AML-193 (cell line): ENCODE results near the gene ARHGAP18.
"Not testable (repeated sequence)": the region's sequence is repeated elsewhere in the genome, so short reads cannot be mapped to it uniquely, and the experiment has no call there.

ENCODE experiments used
- DNase-seq, 2 experiments: peaks; one replicate each; lab custom pipeline; 2025; lab: John Stamatoyannopoulos, UW

Gene ARHGAP18

GRCh38 chr6:129578315-129578714 is 131.7 kb downstream of the ARHGAP18 start:
- DNase-seq = no peak

GRCh38 chr6:129577691-129578090 is 132.3 kb downstream of the ARHGAP18 start:
- no peak for DNase-seq

GRCh38 chr6:129576456-129576855 is 133.5 kb downstream of the ARHGAP18 start:
- DNase-seq = no peak

GRCh38 chr6:129575378-129576118 is 134.4 kb downstream of the ARHGAP18 start:
- DNase-seq = peak; percentile 71 to 83

DNA sequence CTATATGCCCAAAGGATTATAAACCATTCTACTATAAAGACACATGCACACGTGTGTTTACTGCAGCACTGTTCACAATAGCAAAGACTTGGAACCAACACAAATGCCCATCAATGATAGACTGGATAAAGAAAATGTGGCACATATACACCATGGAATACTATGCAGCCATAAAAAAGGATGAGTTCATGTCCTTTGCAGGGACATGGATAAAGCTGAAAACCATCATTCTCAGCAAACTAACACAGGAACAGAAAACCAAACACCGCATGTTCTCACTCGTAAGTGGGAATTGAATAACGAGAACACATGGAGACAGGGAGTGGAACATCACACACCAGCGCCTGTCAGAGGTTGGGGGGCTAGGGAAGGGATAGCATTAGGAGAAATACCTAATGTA is 135.4 kb downstream of the ARHGAP18 start:
- not testable (repeated sequence) for DNase-seq

- DNase-seq = not testable (repeated sequence)
These were observed 139.0 kb downstream of the ARHGAP18 start for GRCh38 chr6:129570929-129571328.

DNA sequence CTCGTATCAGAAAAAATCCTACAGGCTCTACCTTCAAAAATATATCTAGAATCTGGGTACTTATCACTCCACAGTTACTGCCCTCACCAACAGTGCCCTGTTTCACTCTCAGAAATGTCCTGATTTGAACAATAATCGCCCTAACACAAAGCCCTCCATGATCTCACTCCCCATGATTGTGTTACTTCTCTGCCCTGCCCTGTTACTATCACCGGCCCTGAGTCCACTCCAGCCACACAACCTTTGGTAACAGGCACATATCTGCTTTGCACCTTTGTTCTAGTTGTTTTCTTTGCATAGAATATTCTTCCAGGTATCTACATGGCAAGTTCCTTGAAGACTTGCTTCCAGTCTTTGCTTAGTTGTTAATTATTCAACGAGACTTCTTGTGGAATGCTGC is 142.0 kb downstream of the ARHGAP18 start:
- DNase-seq = no peak

DNA sequence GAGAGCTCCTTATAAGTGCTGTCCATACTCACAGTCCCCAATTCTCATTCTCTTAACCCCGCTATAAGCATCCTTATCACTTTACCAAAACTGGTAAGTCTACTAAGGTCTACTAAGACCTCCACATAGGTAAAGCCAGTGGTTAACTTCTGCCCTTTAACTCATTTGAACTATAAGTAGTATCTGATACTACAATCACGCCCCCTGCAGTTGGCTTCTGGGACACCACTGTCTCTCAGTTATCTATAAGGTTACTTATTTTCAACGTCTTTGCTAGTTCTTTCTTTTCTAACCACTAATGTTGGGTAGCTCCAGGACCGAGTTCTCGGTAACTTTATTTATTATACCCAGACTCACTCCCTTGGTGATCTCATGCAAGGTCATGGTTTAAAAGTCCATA is 142.6 kb downstream of the ARHGAP18 start:
- peak; percentile 52 to 67 for DNase-seq

GRCh38 chr6:129565811-129566210 is 144.2 kb downstream of the ARHGAP18 start:
- no peak for DNase-seq

DNA sequence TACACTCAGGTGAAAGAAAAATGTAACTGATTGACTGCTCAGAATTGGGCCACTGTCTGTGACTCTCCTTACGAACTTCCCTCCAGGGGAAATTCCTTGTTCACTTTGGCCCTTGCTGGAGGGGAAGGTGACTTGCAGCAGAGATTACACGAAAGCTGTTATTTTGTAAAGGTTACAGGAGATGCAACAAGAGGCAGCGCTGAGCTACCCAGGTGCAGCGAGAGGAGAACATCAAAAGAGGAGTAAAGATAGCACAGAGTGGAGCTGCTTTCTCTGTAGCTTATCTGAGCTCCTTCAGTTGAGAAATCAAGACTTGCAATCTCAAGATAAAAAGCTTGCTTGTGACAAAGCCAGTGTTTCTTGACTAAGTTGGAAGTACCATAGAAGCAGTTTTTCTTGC is 144.6 kb downstream of the ARHGAP18 start:
- no peak for DNase-seq

DNA sequence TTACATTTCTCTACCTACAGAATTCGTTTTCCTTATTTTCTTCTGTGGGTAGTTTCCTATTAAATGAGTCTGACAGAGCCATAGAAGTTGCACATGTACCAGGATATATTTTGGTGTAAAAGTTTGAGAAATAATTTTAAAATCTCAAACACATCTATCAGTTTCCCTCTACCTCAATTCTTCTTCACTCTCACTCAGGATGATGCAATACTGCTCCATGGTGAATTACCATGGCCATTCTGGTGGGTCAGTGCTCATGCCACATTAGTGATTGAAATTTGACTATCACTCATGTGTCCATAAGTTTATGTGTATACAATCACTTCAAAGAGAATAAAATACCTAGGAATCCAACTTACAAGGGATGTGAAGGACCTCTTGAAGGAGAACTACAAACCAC is 151.7 kb downstream of the ARHGAP18 start:
- no peak for DNase-seq

DNA sequence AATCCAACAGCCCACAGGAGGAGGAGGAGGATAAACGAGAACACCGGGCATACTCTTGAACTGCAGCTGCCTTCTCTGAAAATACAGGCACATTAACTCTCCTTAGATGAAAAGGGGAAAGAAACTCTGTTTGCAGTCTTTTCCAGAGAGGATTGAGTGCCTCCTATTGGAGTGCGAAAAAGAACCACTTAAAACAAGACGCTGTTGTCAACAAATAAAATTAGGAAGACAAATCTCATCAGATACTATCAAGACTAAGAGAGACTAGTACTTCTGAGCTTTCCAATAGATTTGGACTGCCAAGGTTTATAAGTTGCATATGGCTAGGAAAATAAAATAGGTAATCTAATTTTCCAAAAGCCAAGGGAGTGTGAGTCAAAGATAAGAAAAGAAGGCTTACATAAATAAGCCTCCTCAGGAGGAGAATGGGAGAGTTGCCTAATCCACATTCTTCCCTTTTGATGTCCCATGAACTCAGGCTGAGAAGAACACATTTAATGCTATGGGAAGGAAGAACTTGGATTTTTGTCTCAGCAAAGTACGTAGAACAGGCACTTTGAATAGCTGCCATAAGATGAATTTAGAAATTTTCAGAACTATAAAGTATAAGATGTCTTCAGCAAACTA is 154.7 kb downstream of the ARHGAP18 start:
- DNase-seq = no peak

DNA sequence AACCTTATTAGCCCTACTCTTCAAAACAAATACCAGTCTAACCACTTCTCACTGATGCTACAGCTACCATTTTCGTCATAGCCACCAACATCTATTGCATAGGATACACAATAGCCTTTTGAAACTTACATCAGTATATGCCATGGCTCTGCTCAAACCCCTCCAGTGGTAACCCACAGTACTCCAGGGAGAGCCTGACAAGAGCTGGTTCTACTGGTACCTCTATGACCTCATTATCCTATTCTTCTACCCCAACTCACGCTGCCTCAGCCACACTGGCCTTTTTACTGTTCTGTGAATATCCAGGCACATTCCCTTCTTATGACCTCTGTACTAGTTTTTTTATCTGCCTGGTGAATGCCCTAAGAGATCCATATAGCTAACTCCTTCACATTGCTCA is 157.6 kb downstream of the ARHGAP18 start:
- no peak for DNase-seq

DNA sequence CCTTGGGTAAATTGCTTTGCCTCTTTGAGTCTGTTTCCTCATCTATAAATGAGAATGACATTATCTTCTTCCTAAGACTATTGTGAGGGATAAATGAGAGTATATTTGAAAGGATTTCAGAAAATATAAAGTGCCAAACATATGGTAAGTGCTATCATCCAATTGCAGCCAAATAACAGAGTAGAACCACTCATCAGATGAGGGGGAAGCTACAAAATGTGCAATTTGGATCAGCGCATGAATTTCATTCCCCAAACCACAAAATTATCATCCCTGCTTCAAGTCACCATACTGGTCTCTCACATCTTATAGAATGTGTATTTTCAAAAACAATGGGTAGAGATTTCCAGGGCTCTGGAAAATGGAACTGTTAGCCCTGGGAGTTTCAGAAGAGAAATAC is 158.5 kb downstream of the ARHGAP18 start:
- no peak for DNase-seq

DNA sequence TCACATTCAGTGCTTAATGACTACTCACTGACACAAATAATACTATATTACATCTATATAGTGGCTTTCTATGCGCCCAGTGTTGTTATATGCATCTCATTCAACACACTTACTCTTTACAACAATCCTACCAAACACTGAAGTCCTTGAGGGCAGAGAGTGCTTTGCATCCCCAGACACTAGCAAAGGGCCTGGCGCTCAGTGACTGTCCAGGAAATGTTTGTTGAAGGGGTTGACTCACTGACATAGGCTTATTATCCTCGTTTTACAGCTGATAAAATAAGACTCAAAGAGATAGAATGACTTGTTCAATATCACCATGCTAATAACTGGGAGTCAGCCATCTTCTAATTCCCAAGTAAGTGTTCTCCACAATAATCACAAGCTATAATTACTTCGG is 163.3 kb downstream of the ARHGAP18 start:
- no peak for DNase-seq

- no peak for DNase-seq
These were observed 164.9 kb downstream of the ARHGAP18 start for GRCh38 chr6:129544892-129545612.

- DNase-seq = no peak
These were observed 166.0 kb downstream of the ARHGAP18 start for GRCh38 chr6:129543981-129544380.

DNA sequence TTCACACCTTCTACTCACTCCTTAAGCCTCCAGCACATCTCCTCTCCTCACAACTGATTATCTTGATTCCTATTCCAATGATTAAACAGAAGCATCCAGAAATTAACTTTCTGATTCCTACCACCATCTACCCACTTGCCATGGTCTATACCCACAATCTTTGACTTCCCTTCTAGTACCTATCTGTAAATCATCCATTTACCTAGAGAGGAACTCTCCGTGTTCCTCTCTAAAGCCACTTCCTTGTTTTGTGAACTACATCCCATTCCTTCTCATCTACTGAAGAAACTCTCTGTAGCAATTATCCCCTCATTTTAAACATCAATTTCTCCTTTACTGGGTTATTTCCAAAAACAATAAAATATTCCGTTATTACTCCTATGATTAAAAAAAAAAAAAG is 167.3 kb downstream of the ARHGAP18 start:
- DNase-seq = no peak

DNA sequence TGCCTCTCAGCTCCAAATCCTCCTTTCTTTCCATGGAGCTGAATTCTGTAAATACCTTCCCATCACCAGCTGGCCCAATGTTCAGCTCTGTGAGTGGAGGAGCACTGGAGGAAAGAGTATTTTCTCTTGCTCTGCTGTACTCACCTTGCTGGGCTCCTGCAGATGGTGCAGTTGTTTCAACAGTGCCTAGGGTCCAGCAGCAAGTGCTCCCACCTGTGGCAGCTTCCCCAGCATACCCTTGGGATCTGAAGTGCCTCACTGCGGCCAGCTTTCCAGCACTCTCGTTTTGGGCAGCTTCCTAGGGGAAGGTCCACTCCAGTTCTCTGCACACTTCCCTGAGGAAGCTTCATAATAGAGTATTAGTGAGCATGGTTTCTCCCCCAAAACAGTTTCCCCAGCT is 170.9 kb downstream of the ARHGAP18 start:
- DNase-seq = no peak

- no peak for DNase-seq
These were observed 173.7 kb downstream of the ARHGAP18 start for GRCh38 chr6:129536271-129536670.

- no peak for DNase-seq
These were observed 175.1 kb downstream of the ARHGAP18 start for GRCh38 chr6:129534926-129535325.
